ENCODE data around the gene NCDN.

The NCDN gene

GRCh38 chr1:35557611-35558373 is at the start of gene NCDN:
NCDN (plus strand) TSS chr1:35557799; CDS start chr1:35558191, 392 bp downstream.
- peak; percentile 100 for DNase-seq

GRCh38 chr1:35507947-35508346 is 49.7 kb upstream of the NCDN start:
- DNase-seq = no peak

GRCh38 chr1:35509558-35509957 is 48.0 kb upstream of the NCDN start:
- DNase-seq = no peak

DNA sequence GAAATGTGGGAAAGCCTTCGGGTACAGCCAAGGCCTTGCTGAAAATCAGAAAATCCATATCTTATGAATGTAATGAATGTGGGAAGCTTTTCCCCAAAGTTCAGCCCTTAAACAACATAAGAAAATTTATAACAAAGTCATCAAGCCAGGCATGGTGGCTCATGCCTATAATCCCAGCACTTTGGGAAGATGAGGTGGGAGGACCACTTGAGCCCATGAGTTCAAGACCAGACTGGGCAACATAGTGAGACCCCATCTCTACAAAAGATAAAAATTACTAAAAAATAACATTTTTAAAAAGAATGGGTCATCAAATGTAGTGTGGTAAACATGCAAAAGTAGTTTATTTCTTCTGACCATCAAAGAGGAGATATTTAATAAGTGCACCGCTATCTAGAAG is 46.3 kb upstream of the NCDN start:
- DNase-seq = no peak

GRCh38 chr1:35518183-35518582 is 39.4 kb upstream of the NCDN start:
- no peak for DNase-seq

GRCh38 chr1:35519432-35519831 is 38.2 kb upstream of the NCDN start:
- DNase-seq = no peak

- no peak for DNase-seq
These were observed 33.5 kb upstream of the NCDN start for GRCh38 chr1:35524106-35524505.

DNA sequence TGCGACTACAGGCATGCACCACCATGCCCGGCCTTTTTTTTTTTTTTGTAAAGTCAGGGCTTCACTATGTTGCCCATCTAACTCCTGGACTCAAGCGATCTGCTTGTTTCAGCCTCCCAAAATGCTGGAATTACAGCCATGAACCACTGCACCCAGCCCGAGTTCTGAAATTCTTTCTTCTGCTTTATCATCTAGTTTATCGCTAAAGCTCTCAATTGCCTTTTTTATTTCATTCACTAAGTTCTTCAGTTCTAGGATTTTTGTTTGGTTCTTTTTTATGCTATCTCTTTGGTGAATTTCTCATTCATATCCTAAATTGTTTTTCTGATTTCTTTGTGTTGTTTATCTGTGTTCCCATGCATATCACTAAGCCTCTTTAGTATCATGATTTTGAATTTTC is 27.4 kb upstream of the NCDN start:
- no peak for DNase-seq

GRCh38 chr1:35530946-35531345 is 26.7 kb upstream of the NCDN start:
- no peak for DNase-seq

GRCh38 chr1:35531368-35531767 is 26.2 kb upstream of the NCDN start:
- DNase-seq = no peak

DNA sequence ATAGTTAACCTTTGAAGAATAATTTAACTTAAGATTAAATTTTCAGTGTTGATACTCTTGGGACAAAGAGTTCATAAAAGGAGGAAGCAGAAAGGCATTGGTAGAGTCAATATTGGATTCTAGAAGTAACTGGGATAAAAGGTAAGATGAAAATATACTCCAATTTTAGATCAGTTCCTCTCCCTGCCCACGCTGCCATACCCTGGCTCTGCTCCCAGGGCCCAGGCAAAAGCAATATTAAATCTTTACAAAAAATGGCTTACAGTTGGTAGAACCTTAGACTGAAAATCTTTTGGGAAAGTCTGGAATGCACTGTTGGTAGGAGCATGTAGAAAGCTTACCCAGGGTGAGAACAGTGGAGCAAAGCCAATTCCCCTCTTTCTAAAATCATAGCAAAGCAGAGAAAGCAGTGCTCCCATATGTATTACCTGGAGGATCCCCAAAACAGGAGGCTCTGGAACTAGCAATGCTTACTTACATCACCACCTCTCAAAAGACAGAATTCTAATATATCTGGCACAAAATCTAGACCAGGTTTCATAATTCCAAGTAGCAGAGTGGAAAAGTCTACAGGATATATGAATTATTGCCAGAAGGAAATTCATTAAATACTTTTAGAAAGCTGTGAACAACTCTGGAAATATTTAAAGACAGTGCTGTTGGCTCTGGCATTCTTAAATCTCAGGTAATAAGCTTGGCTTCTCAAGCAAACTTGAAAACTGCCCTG is 24.9 kb upstream of the NCDN start:
- DNase-seq = no peak

- DNase-seq = no peak
These were observed 24.0 kb upstream of the NCDN start for GRCh38 chr1:35533586-35533985.

DNA sequence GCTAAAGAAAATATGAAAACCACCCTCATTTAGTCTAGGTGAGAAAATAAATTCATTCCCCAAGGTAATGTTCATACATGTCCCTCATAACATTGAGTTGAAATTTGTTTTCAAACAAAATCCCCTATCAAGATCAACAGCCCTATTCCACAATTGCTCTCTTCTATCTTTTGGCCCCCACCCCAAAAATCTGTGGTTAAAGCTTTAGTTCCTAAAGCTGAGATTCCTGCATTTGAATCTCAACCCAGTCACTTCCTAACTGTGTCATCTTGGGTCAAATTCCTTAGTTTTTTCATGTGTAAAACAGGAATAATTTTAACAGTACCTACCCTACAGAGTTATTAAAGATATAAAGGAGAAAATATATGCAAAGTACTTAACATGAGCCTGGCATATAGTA is 22.4 kb upstream of the NCDN start:
- no peak for DNase-seq

- no peak for DNase-seq
These were observed 20.9 kb upstream of the NCDN start for GRCh38 chr1:35536556-35537162.

DNA sequence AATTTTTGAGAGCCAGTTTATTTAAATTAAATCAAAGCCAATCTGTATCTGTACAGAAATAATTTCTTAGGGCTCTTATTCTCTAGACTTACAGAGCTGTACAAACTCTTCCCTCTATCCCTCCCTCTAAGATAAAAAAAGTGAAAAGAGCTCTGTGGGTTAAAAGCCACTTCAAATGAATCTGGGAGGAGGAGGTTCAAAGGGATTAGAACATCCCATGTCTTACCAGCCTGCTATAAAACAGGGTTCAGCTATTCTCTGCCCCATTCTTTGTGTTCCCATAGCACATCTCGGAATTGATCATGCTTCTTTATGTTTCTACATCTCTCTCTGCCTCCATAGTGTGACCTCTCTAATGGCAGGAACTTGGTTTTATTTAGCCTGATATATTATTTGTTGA is 19.8 kb upstream of the NCDN start:
- no peak for DNase-seq

- DNase-seq = no peak
These were observed 18.4 kb upstream of the NCDN start for GRCh38 chr1:35539073-35539823.

GRCh38 chr1:35539824-35540261 is 17.8 kb upstream of the NCDN start:
- no peak for DNase-seq

GRCh38 chr1:35544976-35545375 is 12.6 kb upstream of the NCDN start:
- DNase-seq = peak; percentile 94

DNA sequence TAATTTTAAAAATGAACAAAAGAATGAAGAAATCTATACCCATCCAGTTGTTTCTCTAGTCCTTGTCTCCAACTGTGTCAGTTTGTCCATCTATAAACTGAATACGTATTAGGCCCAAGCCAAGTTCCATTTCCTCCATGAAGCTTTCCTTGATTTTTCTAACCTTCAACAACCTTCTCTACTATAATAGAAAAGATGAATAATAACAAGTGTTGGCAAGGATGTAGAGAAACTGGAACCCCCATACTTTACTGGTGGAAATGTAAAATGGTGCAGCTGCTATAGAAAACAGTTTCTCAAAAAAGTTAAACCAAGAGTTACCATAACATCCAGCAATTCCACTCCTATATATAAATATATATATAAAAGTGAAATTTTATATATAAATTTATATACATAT is 11.0 kb upstream of the NCDN start:
- no peak for DNase-seq

- DNase-seq = no peak
These were observed 3.7 kb upstream of the NCDN start for GRCh38 chr1:35553851-35554250.

GRCh38 chr1:35554266-35555211 is 3.1 kb upstream of the NCDN start:
- DNase-seq = peak; percentile 61

DNA sequence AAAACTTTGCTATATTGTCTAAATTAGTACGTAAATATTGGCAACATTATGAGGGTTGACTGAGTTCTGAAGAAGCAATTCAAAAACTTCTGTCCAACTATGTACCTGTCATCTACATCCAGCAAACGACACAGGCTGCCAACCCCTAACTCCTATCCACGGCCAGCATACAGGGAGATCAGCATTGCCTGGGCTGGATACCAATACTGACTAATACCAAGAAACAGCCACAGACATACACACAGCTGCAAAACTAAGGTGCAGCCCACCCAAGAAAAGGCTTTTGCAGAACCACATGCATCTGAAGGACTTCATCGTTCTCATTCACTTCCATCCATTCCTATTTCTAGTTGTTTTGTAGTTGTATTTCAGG is 2.4 kb upstream of the NCDN start:
- DNase-seq = no peak

All from NCI-H510A treated with DMSO at 0.1 percent for 48 hours (cell line).